Measurements from ENCODE around the gene CD70. TPM values are rescaled to one million over a fixed set of nuclear protein-coding genes. Genes with fewer than 3 reads are reported as not detected.
"Not testable (repeated sequence)": the region's sequence is repeated elsewhere in the genome, so short reads cannot be mapped to it uniquely, and the experiment has no call there.

Gene CD70, protein sequence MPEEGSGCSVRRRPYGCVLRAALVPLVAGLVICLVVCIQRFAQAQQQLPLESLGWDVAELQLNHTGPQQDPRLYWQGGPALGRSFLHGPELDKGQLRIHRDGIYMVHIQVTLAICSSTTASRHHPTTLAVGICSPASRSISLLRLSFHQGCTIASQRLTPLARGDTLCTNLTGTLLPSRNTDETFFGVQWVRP
- not detected for total RNA-seq

DNA sequence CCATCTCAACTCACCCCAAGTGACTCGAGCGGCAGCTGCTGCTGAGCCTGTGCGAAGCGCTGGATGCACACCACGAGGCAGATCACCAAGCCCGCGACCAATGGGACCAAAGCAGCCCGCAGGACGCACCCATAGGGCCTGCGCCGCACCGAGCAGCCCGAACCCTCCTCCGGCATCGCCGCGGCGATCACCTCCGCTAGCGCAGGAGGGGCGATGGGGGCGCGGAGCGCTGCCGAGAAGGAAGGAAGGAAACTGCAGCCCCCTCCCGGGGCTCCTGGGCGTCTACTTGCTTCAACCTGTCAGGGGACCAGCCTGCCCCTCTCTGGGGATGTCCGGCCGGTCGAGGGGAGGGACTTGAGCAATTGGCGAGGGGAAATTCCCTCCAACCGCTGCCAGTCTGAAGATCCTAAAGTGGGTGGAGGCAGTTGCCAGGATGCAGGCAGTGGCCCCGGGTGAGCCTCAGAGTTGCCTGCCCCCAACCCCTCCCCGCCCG is at the start of gene CD70:
Gene CD70 (minus strand): TSS at position 324 of the 493 bp plus-strand sequence. CDS start 148 bp downstream, at position 176.
- DNase-seq, result no peak

DNA sequence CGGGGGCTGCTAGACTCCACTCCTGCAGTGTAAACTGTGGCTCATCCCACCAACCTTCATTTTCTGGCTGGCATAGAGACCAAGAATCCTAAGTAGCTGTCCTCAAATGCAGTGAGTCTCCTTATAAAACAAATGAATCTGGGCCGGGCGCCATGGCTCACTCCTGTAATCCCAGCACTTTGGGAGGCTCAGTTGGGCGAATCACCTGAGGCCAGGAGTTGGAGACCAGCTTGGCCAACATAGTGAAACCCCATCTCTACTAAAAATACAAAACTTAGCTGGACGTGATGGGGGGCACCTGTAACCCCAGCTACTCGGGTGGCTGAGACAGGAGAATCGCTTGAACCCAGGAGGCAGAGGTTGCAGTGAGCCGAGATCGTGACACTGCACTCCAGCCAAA is 49.4 kb upstream of the CD70 start:
- not testable (repeated sequence) for DNase-seq

DNA sequence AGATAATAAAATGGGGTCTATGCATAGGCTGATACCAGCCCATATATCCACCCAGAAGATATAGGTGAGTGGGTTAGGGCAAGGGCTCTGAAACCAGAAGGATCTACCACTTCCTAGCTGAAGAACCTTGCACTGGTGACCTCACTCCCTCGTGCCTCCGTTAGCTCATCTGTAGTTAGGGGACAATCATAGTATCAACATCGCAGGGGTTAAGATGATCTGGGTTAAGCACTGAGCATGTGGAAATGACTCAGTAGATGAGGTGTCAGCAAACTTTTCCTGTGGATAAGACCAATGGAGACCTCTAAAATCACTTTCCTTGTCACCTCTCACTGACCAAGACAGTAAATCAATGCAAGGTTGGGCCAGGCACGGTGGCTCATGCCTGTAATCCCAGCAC is 48.5 kb upstream of the CD70 start:
- DNase-seq, result no peak

DNA sequence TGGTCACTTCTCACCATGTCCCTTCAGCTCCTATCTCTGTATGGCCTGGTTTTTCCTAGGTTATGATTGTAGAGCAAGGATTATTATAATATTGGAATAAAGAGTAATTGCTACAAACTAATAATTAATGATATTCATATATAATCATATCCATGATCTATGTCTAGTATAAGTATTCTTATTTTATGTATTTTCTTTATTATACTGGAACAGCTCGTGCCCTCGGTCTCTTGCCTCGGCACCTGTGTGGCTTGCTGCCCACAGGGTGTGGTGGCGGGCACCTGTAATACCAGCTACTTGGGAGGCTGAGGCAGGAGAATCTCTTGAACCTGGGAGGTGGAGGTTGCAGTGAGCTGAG is 42.5 kb upstream of the CD70 start:
- DNase-seq, result not testable (repeated sequence)

DNA sequence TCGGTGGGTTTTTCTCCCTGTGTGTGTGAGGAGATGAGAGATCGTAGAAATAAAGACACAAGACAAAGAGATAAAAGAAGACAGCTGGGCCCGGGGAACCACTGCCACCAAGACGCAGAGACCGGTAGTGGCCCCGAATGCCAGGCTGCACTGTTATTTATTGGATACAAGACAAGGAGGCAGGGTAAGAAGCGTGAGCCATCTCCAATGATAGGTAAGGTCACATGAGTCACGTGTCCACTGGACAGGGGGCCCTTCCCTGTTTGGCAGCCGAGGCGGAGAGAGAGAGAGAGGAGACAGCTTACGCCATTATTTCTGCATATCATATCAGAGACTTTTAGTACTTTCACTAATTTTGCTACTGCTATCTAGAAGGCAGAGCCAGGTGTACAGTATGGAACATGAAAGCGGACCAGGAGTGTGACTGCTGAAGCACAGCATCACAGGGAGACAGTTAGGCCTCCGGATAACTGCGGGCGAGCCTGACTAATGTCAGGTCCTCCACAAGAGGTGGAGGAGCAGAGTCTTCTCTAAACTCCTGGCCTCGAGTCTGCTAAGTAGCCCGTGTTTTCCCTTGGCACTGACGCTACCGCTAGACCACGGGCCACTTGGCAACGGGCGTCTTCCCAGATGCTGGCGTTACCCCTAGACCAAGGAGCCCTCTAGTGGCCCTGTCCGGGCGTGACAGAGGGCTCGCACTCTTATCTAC is 42.0 kb upstream of the CD70 start:
- peak; percentile 21 for DNase-seq

DNA sequence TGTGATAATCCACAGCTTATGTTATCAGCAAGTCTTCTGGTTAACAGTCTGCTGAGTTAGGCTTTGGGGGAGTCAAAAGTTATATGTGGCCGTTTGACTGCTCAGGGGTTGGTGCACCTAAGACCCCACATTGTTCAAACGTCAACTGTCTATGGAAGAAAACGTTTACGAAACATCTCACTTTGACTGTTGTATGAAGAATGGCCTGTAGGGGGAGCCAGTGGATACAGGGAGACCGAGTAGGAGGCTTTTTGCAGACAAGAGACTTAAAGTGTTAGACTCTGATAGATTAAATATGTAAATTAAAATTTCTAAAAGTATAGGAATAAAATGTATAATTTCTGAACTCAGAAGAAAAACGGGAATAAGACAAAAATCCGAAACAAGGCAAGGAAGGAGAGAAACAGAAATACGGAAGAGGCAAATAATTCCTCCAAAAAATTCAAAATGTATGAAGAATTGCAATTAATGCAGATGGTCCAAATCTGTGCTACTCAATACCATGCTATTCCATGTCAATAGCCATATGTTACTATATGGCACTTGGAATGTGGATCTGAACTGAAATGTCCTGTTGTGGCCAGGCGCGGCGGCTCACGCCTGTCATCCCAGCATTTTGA is 41.2 kb upstream of the CD70 start:
- peak; percentile 19 for DNase-seq

DNA sequence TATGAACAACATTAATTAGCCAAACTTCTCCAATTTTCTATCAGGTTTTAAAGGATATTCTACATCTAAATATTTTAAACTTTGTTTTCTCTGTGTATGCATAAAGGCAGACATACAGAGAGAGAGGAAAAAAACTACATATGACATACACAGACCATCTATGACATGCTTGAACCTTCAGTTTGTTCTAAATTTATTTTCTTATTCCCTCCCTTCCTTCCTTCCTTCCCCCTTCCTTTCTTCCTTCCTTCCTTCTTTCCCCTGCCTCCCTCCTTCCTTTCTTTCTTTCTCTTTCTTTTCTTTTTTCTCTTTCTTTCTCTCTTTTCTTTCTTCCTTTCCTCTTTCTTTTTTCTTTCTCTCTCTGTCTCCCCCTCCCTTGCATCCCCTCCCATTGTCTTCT is 35.8 kb upstream of the CD70 start:
- no peak for DNase-seq

DNA sequence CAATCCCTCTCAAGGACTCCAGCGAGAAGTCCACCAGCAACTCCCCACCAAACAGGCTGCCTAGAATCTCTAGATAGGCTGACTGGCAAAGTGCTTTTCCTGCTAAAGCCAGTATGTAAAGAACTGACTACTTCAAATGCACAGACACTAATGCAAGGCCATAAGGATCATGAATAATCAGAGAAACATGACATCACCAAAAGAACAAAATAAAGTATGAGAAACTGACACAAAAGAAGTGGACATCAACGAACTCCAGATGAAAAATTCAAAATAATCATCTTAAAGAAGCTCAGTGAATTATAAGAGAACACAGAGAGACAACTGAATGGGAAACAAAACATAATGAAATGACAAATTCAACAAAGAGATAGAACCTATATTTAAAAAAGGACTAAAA is 26.4 kb upstream of the CD70 start:
- DNase-seq, result no peak

DNA sequence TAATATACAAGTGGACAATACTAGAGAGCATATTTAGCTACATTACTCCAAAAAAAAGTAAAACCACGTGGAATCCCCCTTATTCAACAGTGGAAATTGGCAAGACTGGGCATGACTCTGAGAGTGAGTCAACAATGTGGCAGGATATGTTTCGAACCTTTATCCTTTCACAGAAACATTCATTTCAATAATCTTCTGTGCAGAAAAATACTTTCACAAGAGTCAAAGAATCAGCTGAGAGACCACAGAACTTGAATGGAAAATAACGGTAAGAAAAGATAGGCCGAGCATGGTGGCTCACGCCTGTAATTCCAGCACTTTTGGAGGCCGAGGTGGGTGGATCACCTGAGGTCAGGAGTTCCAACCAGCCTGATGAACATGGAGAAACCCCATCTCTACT is 25.1 kb upstream of the CD70 start:
- no peak for DNase-seq

DNA sequence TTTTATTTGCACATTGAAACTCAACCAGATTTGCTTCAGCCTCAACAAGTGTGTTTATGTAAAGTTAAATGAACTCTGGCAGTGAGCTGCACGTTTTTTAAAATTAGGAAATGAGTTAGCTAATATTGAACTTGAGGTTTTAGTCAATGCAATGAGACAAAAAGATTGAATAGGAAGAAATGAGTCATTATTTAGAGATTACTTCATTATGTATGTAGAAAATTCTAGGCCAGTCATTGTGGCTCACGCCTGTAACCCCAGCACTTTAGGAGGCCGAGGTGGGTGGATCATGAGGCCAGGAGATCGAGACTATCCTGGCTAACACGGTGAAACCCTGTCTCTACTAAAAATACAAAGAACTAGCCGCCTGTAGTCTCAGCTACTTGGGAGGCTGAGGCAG is 22.8 kb upstream of the CD70 start:
- no peak for DNase-seq

DNA sequence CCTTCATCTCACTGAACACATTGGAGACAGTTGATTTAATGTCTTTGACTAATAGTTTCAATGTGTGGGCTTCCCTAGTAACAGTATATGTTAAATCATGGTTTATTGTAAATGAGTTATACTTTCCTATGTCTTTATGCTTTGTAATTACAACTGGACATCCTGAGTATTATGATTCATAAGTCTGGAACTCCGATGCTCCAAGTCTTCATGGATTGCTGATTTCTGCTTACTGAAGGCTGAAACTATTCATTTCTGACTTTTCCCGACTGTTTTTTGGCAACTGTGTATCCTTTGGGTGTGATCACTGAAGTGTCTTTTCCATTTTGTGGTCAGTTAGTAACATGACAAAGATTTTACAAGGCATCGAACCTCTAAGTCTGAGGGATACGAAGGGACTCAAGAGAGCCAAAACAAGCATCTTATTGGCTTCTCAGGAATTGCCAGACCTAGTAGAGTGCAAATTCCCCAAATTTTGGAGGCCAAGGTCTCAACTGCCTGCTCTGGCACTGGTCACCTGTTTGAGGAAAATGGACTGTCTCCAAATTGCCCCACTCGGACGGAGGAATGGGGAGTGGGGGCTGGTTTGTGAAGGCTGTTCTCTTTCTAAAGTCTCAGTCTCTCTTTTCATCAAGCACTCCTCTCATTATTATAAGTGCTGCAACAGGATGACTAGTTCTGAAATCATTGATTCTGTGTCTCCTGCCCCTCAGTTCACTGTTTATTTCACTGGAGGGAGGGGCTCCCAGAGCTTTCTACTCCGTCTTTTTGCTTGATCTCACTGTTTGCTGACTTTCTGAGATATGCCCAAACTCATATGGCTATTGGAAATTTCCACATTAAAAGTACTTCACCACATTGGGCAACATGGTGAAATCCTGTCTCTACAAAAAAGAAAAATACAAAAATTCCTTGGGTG is 20.2 kb upstream of the CD70 start:
- no peak for DNase-seq

DNA sequence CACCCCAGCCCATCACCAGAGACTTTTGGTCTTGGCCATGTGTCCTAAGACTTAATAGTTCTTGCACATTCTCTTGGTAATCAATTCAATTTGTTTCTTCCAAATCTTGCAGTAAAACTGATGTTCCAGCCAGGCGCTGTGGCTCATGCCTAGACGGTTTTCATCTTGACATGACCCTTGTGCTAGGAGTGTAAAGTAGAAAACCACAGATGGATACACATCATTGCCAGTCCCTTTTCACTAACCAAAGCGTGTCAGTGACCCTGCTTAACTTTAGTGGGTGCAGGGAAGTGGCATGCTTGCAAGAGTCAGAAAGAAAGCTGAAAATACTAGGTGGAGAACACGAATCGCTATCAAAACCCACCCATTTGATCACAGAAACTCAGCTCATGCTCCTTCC is 18.0 kb upstream of the CD70 start:
- no peak for DNase-seq

DNA sequence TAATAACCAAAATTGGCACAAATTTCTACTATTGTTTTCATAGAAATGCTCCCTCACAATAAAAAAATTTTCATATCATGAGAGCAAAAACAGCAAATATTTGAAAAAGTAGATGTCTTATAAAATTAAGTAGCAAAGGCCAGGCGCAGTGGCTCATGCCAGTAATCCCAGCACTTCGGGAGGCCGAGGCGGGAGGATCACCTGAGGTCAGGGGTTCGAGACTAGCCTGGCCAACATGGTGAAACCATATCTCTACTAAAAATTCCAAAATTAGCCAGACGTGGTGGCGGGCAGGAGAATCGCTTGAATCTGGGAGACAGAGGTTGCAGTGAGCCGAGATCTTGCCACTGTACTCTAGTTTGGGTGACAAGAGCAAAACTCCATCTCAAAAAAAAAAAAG is 17.2 kb upstream of the CD70 start:
- not testable (repeated sequence) for DNase-seq

DNA sequence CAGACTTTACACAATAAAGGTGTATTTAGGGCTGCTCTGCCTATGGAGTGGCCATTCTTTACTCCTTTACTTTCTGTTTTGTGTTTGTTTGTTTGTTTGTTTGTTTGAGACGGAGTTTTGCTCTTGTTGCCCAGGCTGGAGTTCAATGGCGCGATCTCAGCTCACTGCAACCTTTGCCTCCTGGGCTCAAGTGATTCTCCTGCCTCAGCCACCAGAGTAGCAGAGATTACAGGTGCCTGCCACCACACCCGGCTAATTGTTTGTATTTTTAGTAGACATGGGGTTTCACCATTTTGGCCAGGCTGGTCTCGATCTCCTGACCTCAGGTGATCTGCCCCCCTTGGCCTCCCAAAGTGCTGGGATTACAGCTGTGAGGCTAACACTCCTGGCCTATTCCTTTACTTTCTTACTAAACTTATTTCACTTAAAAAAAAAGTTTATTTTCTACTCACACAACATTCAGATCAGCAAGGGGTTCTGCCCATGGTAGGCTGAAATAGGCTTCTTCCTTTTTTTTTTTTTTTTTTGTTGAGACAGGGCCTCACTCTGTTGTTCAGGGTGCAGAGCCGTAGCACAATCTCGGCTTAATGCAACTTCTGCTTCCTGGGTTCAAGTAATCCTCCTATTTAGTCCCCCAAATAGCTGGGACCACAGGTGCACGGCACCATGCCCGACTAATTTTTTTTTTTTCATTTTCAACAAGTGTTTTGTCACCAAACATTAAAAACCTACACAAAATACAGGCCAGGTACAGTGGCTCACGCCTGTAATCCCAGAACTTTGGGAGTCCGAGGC is 15.5 kb upstream of the CD70 start:
- DNase-seq, result not testable (repeated sequence)

DNA sequence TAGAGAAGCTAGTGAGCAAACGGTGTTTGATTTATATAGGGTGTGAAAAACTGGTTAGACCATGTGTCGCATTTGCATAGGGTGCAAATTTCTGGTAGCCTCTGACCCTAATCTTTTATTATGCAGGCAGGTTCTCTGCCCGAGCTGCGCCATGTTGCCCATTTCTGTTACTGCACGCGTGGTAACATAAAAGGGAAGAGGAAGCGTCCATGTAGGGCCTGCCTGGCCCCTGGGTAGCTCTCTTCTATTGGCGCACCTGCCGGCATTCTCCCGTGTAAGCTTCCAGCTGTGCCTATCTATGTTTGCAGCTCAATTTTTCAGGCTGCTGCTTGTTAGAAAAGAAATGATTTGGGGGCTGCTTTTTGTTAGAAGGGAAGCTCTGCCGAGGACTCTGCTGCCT is 14.0 kb upstream of the CD70 start:
- no peak for DNase-seq

DNA sequence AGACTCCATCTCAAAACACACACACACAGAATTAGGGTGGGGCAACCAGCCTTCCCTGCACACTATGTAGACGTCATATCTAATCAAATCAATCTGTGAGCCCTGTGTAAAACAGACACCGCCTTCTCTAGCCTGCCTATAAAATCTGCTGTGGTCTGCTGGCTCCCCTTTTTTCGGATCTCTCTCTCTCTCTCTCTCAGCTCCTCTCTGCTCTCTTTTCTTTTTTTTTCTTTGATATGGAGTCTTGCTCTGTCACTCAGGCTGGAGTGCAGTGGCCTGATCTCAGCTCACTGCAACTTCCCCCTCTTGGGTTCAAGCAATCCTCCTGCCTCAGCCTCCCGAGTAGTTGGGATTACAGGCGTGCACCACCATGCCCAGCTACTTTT is 11.8 kb upstream of the CD70 start:
- no peak for DNase-seq

DNA sequence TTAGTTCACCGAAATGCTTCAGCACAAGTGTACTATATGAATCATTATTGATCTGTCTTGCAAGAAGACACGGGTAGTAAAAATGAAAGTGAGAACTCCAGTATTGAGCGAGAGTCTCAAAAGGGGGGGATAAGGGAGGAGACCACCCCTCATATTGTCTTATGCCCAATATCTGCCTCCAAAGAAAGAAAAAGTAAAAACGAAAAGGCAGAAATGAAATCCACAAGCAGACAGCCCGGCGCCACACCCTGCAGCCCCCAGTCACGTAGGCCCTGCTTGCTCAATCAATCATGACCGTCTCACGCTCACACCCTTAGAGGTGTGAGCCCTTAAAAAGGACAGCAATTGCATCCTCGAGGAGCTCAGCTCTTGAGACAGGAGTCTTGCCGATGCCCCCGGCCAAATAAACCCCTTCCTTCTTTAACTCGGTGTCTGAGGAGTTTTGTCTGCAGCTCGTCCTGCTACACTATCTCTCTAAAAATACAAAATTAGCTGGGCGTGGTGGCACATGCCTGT is 10.6 kb upstream of the CD70 start:
- not testable (repeated sequence) for DNase-seq

DNA sequence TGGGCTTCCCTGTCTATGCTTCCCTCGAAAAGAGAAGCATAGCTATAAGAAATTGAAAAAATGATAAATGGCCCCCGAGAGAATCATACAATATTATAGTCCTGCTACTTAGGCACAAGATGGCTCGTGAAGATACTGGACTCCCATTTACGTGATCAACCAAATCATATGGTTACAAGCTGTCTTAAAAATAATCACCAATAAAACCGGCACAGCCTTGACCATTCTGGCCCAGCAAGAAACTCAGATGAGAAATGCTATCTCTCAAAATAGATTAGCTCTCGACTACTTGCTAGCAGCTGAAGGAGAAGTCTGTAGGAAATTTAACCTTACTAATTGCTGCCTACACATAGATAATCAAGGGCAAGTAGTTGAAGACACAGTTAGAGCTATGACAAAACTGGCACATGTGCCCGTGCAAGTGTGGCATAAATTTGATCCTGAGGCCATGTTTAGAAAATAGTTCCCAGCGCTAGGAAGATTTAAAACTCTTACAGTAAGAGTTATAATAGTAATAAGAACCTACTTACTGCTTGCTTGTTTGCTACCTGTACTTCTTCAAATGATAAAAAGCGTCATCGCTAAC is 10.1 kb upstream of the CD70 start:
- not testable (repeated sequence) for DNase-seq

DNA sequence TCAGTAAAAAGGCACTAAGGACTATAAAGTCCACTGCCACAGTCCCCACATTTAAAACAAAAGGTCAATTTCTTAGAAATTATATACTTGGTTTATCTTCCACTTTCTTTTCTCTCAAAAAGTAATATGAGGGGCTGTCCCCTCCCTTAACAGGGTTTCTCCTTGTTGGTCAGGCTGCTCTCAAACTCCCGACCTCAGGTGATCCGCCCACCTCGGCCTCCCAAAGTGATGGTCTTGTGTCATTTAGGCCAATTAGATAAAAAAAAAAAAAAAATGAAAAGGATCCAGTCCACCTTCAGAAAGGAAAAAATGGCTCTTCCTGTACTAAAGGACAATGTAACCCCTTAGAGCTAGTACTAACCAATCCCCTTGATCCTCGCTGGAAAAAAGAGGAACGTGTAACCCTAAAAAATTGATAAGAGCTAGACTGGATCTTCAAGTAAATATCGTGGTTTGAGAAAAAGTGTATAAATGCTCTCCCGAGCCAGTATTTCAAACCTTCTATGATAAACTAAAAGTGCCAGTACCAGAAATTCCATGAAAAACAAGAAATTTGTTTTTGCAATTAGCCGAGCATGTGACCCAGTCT is 9.0 kb upstream of the CD70 start:
- DNase-seq, result no peak

DNA sequence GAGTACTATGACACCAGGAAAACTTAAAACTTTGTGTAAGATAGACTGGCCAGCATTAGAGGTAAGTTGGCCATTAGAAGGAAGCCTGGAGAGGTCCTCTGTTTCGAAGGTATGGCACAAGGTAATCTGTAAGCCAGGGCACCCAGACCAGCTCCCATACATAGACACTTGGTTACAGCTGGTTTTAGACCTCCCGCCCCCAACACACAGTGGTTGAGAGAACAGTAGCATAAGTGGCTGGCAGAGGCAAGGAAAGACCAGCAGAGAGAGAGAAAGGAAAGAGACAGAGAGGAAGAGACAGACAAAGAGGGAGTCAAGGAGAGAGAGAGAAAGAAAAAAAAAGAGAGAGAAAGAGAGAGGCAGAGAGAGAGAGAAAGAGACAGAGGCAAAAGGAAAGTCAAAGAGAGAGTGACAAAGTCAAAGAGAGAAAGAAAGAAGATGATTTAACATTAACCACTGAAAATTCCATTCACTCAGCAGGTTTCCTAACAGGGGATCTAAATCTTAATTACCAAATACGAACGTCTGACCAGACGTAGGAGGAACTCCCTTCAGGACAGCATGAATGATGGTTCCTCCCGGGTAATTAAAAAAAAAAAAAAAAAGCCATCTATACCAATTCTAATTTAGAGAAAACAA is 7.4 kb upstream of the CD70 start:
- not testable (repeated sequence) for DNase-seq
